HEK293 (cell line): ENCODE data around the gene STN1.

Experiments used
- CTCF ChIP-seq: fragments of 450-650 bp; formaldehyde crosslinking; IDR thresholded peaks from 2 replicates; pipeline ENCODE4 v1.5.1; 2016; ENCODE audit warnings: missing biosample characterization, missing genetic modification characterization
- MZF1 ChIP-seq: fragments of 450-650 bp; formaldehyde crosslinking; IDR thresholded peaks from 2 replicates; pipeline ENCODE4 v1.5.1; 2017; ENCODE audit warnings: missing biosample characterization, missing genetic modification characterization, borderline replicate concordance
- PRDM2 ChIP-seq: fragments of 450-650 bp; formaldehyde crosslinking; IDR thresholded peaks from 2 replicates; pipeline ENCODE4 v1.5.1; 2016; ENCODE audit warnings: missing biosample characterization, missing genetic modification characterization, borderline replicate concordance
- PRDM6 ChIP-seq: fragments of 450-650 bp; formaldehyde crosslinking; IDR thresholded peaks from 2 replicates; pipeline ENCODE4 v1.5.1; 2017; ENCODE audit warnings: missing biosample characterization, missing genetic modification characterization
- SALL2 ChIP-seq: fragments of 450-650 bp; formaldehyde crosslinking; IDR thresholded peaks from 2 replicates; pipeline ENCODE4 v1.5.0; 2017; ENCODE audit warnings: missing biosample characterization, mild to moderate bottlenecking, missing genetic modification characterization, borderline replicate concordance
- YY2 ChIP-seq: fragments of 450-650 bp; formaldehyde crosslinking; IDR thresholded peaks from 2 replicates; pipeline ENCODE4 v1.5.1; 2016; ENCODE audit warnings: missing biosample characterization, missing genetic modification characterization
- ZBTB11 ChIP-seq: fragments of 450-650 bp; formaldehyde crosslinking; conservative IDR thresholded peaks from 2 replicates; pipeline ENCODE4 v1.5.1; 2016; ENCODE audit warnings: low read depth, missing biosample characterization, missing genetic modification characterization
- ZBTB21 ChIP-seq: fragments of 450-650 bp; formaldehyde crosslinking; IDR thresholded peaks from 2 replicates; pipeline ENCODE4 v1.5.1; 2017; ENCODE audit warnings: missing biosample characterization, missing genetic modification characterization
- ZNF211 ChIP-seq: fragments of 450-650 bp; formaldehyde crosslinking; IDR thresholded peaks from 2 replicates; pipeline ENCODE4 v1.5.1; 2016; ENCODE audit warnings: low read depth, missing biosample characterization, missing genetic modification characterization
- ZNF26 ChIP-seq: fragments of 450-650 bp; formaldehyde crosslinking; IDR thresholded peaks from 2 replicates; pipeline ENCODE4 v1.5.1; 2016; ENCODE audit warnings: missing biosample characterization, missing genetic modification characterization
- ZNF280D ChIP-seq: fragments of 450-650 bp; formaldehyde crosslinking; IDR thresholded peaks from 2 replicates; pipeline ENCODE4 v1.5.1; 2016; ENCODE audit warnings: missing biosample characterization, missing genetic modification characterization
- ZNF335 ChIP-seq: fragments of 450-650 bp; formaldehyde crosslinking; conservative IDR thresholded peaks from 2 replicates; pipeline ENCODE4 v1.5.1; 2016; ENCODE audit warnings: missing biosample characterization, missing genetic modification characterization
- ZNF341 ChIP-seq: fragments of 450-650 bp; formaldehyde crosslinking; IDR thresholded peaks from 2 replicates; pipeline ENCODE4; 2016; ENCODE audit warnings: low read depth, missing biosample characterization, missing genetic modification characterization
- ZNF510 ChIP-seq: fragments of 450-650 bp; formaldehyde crosslinking; IDR thresholded peaks from 2 replicates; pipeline ENCODE4 v1.5.1; 2018; ENCODE audit warnings: mild to moderate bottlenecking, missing genetic modification characterization, missing biosample characterization; ENCODE audit not compliant: insufficient replicate concordance
- ZNF529 ChIP-seq: fragments of 450-650 bp; formaldehyde crosslinking; IDR thresholded peaks from 2 replicates; pipeline ENCODE4 v1.5.1; 2017; ENCODE audit warnings: missing genetic modification characterization, missing biosample characterization; ENCODE audit not compliant: insufficient replicate concordance
- ZNF555 ChIP-seq: fragments of 450-650 bp; formaldehyde crosslinking; conservative IDR thresholded peaks from 2 replicates; pipeline ENCODE4 v1.5.1; 2017; ENCODE audit warnings: missing biosample characterization, mild to moderate bottlenecking, missing genetic modification characterization, inconsistent platforms
- ZNF560 ChIP-seq: fragments of 450-650 bp; formaldehyde crosslinking; IDR thresholded peaks from 2 replicates; pipeline ENCODE4 v1.5.1; 2017; ENCODE audit warnings: missing biosample characterization, missing genetic modification characterization, borderline replicate concordance
- ZNF626 ChIP-seq: fragments of 450-650 bp; sonication (Bioruptor Pico); formaldehyde crosslinking; IDR thresholded peaks from 2 replicates; pipeline ENCODE4 v1.5.1; 2018; ENCODE audit warnings: missing biosample characterization, missing genetic modification characterization, inconsistent platforms
- ZNF707 ChIP-seq: fragments of 450-650 bp; formaldehyde crosslinking; IDR thresholded peaks from 2 replicates; pipeline ENCODE4 v1.5.1; 2016; ENCODE audit warnings: missing biosample characterization, missing genetic modification characterization
- ZNF785 ChIP-seq: fragments of 450-650 bp; formaldehyde crosslinking; IDR thresholded peaks from 2 replicates; pipeline ENCODE4 v1.5.1; 2016; ENCODE audit warnings: missing biosample characterization, missing genetic modification characterization
- ZSCAN16 ChIP-seq: fragments of 450-650 bp; formaldehyde crosslinking; IDR thresholded peaks from 2 replicates; pipeline ENCODE4 v1.5.1; 2016; ENCODE audit warnings: missing biosample characterization, missing genetic modification characterization

The STN1 gene

GRCh38 chr10:103966671-103967447 lies 48.9 kb upstream of the STN1 start, which contains the start of gene SLK (continued):
- peak; percentile 93 for TF ChIP-seq ZBTB11 (tag by site-specific recombination)
- no peak for TF ChIP-seq ZSCAN16
- no peak for TF ChIP-seq ZNF560
- TF ChIP-seq PRDM2, result no peak
- TF ChIP-seq ZNF510 (tag by site-specific recombination), result no peak
- no peak for TF ChIP-seq CTCF
- TF ChIP-seq ZNF626 (tag by site-specific recombination), result no peak
- no peak for TF ChIP-seq ZNF280D (tag by site-specific recombination)
- TF ChIP-seq YY2, result no peak
- TF ChIP-seq ZNF341 (tag by site-specific recombination), result no peak
- TF ChIP-seq SALL2 (tag by site-specific recombination), result no peak
- no peak for TF ChIP-seq ZNF211 (tag by site-specific recombination)
- no peak for TF ChIP-seq ZNF26
- TF ChIP-seq MZF1 (tag by site-specific recombination), result no peak
- TF ChIP-seq PRDM6 (tag by site-specific recombination), result no peak
- no peak for TF ChIP-seq ZNF707
- TF ChIP-seq ZNF529 (tag by site-specific recombination), result no peak
- no peak for TF ChIP-seq ZNF555
- TF ChIP-seq ZBTB21 (tag by site-specific recombination), result no peak
- TF ChIP-seq ZNF785 (tag by site-specific recombination), result no peak
- peak; percentile 83 for TF ChIP-seq ZNF335
